Effector memory CD8-positive, alpha-beta T cell (primary cell): ENCODE data around the gene PRG2.
"Not testable (repeated sequence)": the region's sequence is repeated elsewhere in the genome, so short reads cannot be mapped to it uniquely, and the experiment has no call there.

Experiments used
- ATAC-seq: fragments of 150-1000 bp; cut with Tn5 transposase; replicated peaks from 2 replicates; pipeline ENCODE4 v1.10.0; 2021; ENCODE audit warnings: mild to moderate bottlenecking, moderate library complexity
- DNase-seq, 3 experiments: peaks; one replicate each; pipeline ENCODE4 v3.0.0; 2021
- H3K27ac Mint-ChIP-seq, 2 donors: one replicate each; pipeline ENCODE4 v1.8.0; 2022; ENCODE audit warnings: mild to moderate bottlenecking in 2 of 2, mixed read lengths in 2 of 2, moderate library complexity in 2 of 2
- H3K27me3 Mint-ChIP-seq, 2 donors: one replicate each; pipeline ENCODE4 v1.8.0; 2022; ENCODE audit warnings: mixed read lengths in 2 of 2
- H3K36me3 Mint-ChIP-seq: one replicate; pipeline ENCODE4 v1.8.0; 2022; ENCODE audit warnings: mild to moderate bottlenecking, moderate library complexity, mixed read lengths; ENCODE audit not compliant: insufficient read depth
- H3K4me1 Mint-ChIP-seq, 2 donors: one replicate each; pipeline ENCODE4 v1.8.0; 2022; ENCODE audit warnings: low read depth in 2 of 2, mixed read lengths in 2 of 2
- H3K4me3 Mint-ChIP-seq, 2 donors: one replicate each; pipeline ENCODE4 v1.8.0; 2022; ENCODE audit warnings: mild to moderate bottlenecking in 2 of 2, mixed read lengths in 2 of 2, moderate library complexity in 2 of 2
- H3K9me3 Mint-ChIP-seq, 2 donors: one replicate each; pipeline ENCODE4 v1.8.0; 2022; ENCODE audit warnings: mixed read lengths in 2 of 2

PRG2 gene

DNA sequence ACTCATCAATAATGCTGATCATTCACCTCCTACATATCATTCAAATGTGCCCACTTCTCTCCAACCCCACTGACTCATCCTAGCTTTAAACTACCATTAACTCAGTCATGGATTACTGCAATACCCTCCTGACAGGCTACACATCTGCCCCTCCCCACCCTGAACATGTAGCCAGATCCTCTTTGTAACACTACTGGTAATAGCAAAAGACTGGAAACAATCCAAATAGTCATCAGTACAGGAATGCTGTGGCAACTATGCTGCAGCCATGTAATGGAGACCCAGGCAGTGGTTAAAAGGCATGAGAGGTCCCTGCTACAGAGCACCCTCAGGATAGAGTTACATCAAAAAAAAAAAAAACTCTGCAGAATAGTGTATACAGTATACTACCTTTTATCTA, 19.8 kb upstream of the PRG2 start:
- Mint-ChIP-seq H3K36me3 (peaks cover 54% of the 10 kb centered on the region), H3K4me1 (peaks cover 8 to 11% of the 10 kb centered on the region in 2 donors), H3K9me3 (no peaks in the 10 kb centered on the region), H3K27ac (peak overlapping the region in 1 of 2 donors; percentile 2), H3K27me3 (no peaks in the 10 kb centered on the region), H3K4me3 (no peak overlapping the region)
- DNase-seq (no peak), ATAC-seq (no peak)

DNA sequence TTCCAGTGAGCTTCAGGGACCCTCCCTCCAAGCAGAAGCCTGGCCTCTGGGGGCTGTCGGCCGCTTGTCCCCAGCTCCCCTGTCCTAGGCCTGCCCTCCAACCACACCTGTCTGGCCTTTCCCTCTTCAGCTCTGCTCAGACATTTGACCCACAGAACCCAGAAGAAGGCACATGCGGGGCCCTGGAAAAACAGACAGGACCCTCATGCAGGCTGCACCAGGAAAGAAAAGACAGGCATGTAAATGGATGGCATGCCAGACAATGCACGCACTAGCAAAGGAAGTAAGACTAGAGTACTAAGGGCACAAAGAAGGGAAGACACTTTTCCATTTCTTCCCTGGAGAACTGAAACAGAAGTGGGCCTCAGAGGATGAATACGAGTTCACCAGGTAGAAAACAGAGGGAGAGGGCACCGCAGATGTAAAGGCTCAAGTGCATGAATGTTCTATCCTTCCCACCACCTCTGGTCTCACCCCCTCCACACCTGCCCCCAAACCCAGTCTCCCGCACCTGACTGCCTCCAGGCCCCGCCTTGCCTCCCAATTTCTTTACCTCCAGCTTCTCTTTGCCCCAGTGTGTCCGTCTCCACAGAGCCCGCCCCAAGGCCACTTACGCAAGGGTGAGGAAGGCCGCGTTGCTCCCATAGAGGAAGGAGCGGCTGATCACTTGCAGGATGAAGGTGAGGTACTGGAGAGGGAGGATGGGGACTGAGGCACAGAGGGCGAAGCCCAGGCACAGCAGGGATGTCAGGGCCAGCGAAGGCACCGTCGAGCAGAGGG, 19.1 kb upstream of the PRG2 start:
- Mint-ChIP-seq H3K27me3 (no peaks in the 10 kb centered on the region), H3K36me3 (peaks cover 46% of the 10 kb centered on the region), H3K27ac (peak overlapping the region in 1 of 2 donors; percentile 57), H3K4me1 (peaks cover 8 to 9% of the 10 kb centered on the region in 2 donors), H3K4me3 (no peak overlapping the region), H3K9me3 (no peaks in the 10 kb centered on the region)
- DNase-seq = no peak
- ATAC-seq = no peak

DNA sequence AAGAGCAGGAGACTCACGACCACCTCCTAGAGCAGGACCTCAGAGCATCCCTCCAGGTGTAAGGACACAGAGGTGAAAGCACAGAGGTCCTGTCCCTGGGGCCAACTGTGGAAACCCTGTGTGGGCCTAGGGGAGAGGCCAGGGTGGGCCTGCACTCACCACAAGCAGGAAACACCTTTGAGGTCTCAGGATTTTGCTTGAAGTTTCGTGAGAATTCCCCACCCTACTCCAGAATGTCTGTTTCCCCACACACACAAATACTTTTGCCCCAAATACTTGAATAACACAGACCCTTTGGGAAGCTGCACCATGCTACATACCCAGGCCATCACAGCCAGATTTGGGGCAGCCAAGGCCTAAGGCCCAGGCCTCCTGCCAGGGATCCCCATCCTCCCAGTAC, 18.3 kb upstream of the PRG2 start:
- DNase-seq (no peak), ATAC-seq (no peak)
- Mint-ChIP-seq H3K27me3 (no peaks in the 10 kb centered on the region), H3K4me3 (no peak overlapping the region), H3K36me3 (peaks cover 43% of the 10 kb centered on the region), H3K9me3 (no peaks in the 10 kb centered on the region), H3K27ac (peak overlapping the region in 1 of 2 donors; percentile 57), H3K4me1 (peaks cover 6 to 8% of the 10 kb centered on the region in 2 donors)

DNA sequence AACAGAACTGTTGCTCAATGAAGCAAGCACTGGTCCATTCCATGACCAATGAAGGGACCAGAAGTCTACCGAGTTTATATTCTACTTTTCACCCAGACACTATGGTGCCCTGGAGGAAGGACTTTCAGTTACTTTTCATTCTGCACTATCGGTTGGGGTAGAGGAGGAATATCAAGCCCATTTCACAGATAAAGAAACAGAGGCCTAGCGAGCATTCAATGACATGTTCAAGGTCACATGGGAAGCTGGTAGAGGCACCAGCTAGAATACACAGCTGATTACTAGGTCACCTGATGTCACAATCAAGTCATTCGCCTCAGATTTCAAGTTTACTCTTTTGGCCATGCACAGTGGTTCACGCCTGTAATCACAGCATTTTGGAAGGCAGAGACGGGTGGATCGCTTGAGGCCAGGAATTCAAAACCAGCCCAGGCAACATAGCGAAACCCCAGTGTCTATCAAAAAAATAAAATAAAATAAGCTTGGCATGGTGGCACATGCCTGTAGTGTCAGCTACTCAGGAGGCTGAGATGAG, 17.6 kb upstream of the PRG2 start:
- DNase-seq = no peak
- H3K36me3 Mint-ChIP-seq = peaks cover 35% of the 10 kb centered on the region
- H3K4me3 Mint-ChIP-seq = no peak overlapping the region
- H3K27me3 Mint-ChIP-seq = no peaks in the 10 kb centered on the region
- no peak for ATAC-seq
- peaks cover 4 to 8% of the 10 kb centered on the region in 2 donors for H3K4me1 Mint-ChIP-seq
- H3K9me3 Mint-ChIP-seq = no peaks in the 10 kb centered on the region
- H3K27ac Mint-ChIP-seq = peak overlapping the region in 1 of 2 donors; percentile 58

DNA sequence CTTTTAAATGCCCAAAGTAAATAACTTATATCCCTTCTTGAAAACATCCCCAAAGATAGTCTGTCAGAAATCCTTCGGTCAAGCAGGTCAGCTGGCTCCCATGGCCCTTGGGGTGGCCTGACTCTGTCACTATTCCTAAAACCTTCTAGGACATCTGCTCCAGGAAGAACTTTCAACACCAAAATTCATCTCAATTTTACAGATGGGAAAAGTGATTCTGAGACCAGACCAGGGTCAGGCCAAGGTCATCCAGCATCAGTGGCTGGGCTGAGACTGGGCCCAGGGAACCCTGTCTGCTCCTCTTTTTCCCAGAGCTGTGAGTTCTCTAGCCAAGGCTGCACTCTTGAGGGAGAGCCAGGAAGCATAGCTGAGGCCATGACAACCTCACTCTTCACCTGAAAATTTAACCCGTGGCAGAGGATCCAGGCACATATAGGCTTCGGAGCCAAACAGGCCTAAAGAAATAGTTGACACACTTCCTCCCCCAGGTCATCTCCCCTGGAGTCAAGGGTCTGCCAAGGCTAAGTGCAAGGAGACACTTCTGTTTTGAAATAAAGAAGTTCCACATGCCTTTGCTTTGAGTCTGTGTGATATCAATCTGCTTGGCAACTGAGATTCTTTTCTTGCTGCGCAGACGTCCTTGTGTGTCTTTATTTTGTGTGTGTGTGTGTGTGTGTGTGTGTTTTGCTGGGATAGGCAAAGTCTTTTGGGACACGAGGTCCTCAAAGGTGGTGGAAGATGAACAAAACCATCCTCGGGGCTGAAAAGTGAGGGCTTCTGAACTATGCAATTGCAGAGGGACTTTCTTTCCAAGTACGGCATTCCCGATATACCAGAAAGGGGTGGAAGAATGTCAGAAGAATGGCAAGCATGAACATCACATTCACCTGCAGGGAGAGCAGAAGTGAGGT, 16.8 kb upstream of the PRG2 start:
- DNase-seq (no peak), ATAC-seq (no peak)
- no peaks in the 10 kb centered on the region for H3K27me3 Mint-ChIP-seq
- peaks cover 31% of the 10 kb centered on the region for H3K36me3 Mint-ChIP-seq
- H3K4me3 Mint-ChIP-seq = no peak overlapping the region
- H3K9me3 Mint-ChIP-seq = no peaks in the 10 kb centered on the region
- H3K4me1 Mint-ChIP-seq = peaks cover 0 to 8% of the 10 kb centered on the region in 2 donors
- H3K27ac Mint-ChIP-seq = peak overlapping the region; percentile 79 to 85

DNA sequence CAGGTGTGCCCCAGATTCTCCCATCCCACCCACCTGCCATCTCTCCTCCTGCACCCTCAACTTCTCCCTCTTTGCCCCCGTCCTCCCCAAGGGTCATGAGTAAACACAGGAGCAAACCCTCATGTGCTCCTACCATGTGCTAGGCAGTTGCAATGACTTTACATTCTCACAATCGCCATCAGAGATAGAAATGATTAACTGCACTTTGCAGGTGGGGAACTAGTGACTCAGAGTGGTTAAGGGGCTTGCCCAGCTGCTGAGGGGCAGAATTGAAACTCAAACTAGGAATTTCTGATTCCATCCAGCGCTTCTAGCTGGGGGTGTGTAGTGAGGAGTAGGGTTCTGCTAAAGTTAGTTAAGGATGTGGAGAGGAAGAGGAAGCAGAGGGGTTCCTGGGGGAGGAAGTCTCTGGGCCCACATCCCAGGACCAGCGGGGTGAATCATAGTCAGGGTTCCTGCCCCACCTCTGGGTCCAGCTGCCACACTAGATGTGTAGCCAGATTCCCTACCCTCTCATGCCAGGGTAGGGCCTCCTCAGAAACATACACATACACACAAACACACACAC, 16.0 kb upstream of the PRG2 start:
- Mint-ChIP-seq H3K4me3 (no peak overlapping the region), H3K27ac (peak overlapping the region; percentile 79 to 85), H3K27me3 (no peaks in the 10 kb centered on the region), H3K4me1 (peaks cover 0 to 8% of the 10 kb centered on the region in 2 donors), H3K36me3 (peaks cover 31% of the 10 kb centered on the region), H3K9me3 (no peaks in the 10 kb centered on the region)
- ATAC-seq (no peak), DNase-seq (no peak)

DNA sequence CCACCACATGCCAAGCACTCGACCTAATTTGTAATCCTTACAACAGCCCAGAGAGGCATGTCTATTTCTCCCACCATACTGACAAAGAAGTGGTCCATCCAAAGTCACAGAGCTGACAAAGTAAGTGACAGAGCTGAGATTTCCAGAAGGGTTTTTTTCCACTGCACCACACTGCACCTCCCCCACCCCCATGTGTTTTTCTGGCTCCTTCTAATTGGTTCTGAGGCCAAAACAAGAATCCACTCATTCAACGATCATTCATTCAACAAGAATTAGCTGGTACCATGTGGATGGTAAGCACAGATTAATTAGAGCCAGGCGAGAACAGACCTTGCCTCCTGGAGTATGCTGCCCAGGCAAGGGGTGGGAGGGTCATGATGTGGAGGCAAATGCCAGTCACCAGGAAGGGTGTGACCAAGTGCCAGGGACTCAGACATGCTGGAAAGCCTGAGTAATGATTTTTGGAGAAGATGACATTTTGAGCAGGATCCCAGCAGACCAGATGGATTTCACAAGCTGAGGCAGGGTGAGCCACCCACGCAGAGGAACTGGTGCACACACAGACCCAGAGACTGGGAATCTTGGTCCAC, 14.9 kb upstream of the PRG2 start:
- no peak for DNase-seq
- Mint-ChIP-seq H3K27ac (peak overlapping the region in 1 of 2 donors; percentile 79), H3K4me1 (peaks cover 0 to 8% of the 10 kb centered on the region in 2 donors), H3K36me3 (peaks cover 23% of the 10 kb centered on the region), H3K9me3 (no peaks in the 10 kb centered on the region), H3K4me3 (no peak overlapping the region), H3K27me3 (no peaks in the 10 kb centered on the region)
- ATAC-seq = no peak

DNA sequence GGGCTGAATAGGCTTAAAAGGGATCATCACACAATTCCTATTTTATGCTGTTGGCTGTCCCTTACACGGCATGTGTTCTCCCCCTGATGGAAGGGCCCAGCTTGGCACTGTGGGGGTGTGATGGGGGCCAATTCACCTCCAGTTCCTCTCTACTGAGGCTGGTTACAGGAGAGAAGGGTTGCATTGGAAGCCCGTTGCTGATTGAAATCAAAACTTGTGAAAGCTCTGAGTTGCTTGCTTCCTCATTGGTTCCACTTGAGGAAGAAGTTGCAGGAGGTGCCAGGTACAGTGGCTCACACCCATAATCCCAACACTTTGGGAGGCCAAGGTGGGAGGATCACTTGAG, 13.3 kb upstream of the PRG2 start:
- Mint-ChIP-seq H3K27ac (no peak overlapping the region), H3K9me3 (no peaks in the 10 kb centered on the region), H3K27me3 (no peaks in the 10 kb centered on the region), H3K36me3 (peaks cover 22% of the 10 kb centered on the region), H3K4me1 (peaks cover 0 to 8% of the 10 kb centered on the region in 2 donors), H3K4me3 (no peak overlapping the region)
- ATAC-seq (no peak), DNase-seq (no peak)

DNA sequence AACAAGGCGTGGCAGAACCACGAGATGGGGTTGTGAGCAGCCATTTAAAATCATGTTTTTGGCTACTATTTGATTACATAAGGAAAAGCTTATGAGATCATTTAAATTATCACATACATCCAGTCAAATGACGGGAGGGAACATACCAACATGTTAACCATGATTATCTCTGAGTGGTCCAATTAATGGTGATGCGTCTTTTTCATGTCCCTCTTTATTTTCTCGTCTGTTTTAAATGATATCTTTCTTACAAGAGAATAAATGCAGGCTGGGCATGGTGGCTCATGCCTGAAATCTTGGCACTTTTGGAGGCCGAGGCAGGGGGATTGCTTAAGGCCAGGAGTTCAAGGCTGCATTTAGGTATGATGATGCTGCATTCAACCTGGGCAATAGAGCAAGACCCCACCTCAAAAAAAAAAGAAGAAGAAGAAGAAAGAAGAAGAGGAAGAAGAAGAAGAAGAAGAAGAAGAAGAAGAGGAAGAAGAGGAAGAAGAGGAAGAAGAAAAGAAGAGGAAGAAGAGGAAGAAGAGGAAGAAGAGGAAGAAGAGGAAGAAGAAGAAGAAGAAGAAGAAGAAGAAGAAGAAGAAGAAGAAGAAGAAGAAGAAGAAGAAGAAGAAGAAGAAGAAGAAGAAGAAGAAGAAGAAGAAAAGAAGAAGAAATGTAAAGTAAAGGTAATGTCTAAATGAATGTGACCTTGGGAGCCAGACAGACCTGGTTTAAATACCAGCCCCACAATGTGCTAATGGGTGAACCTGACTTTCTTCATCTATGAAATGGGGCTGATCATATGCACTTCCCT, 12.8 kb upstream of the PRG2 start:
- not testable (repeated sequence) for H3K4me1 Mint-ChIP-seq, H3K27me3 Mint-ChIP-seq, ATAC-seq, H3K4me3 Mint-ChIP-seq, H3K9me3 Mint-ChIP-seq, H3K27ac Mint-ChIP-seq, DNase-seq
- H3K36me3 Mint-ChIP-seq = peaks cover 18% of the 10 kb centered on the region

DNA sequence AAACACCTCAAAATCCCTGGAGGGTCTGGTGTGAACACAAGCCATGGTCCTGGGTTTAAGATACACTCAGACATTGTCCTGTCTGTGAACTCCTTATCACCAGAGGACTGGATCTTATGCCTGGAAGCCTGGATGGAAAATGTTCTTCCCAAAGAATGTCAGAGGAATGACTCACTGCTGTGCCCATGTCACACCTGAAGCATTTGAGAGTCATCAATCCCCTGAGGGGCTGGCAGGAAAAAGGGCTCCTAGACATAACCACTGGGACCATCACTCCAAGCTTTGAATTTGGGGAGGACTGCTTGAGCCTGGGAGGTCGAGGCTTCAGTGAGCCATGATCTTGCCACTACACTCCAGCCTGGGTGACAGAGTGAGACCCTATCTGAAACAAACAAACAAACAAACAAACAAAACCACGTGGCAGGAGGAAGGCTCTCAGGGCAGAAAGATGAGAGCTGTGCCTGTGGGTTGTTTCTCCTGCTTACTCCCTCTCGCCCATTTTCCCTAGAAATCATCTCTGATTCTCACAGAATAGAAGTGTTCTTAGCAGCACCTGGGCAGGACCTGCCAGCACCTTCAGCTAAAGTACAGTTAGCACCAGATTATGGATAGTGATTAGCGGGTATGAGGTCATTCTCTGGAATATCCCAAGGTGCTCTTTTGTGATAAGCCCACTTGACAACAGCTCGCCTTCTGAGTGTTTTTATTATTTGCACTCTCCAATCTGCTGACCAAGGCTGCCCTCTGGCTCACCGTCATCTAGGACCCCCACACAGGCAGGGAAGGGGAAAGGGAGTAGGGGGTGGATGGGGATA, 11.9 kb upstream of the PRG2 start:
- H3K27me3 Mint-ChIP-seq = no peaks in the 10 kb centered on the region
- no peaks in the 10 kb centered on the region for H3K9me3 Mint-ChIP-seq
- H3K36me3 Mint-ChIP-seq = peaks cover 10% of the 10 kb centered on the region
- ATAC-seq (no peak), DNase-seq (no peak)
- H3K4me1 Mint-ChIP-seq = peaks cover 0 to 8% of the 10 kb centered on the region in 2 donors
- H3K27ac Mint-ChIP-seq = no peak overlapping the region
- H3K4me3 Mint-ChIP-seq = no peak overlapping the region

DNA sequence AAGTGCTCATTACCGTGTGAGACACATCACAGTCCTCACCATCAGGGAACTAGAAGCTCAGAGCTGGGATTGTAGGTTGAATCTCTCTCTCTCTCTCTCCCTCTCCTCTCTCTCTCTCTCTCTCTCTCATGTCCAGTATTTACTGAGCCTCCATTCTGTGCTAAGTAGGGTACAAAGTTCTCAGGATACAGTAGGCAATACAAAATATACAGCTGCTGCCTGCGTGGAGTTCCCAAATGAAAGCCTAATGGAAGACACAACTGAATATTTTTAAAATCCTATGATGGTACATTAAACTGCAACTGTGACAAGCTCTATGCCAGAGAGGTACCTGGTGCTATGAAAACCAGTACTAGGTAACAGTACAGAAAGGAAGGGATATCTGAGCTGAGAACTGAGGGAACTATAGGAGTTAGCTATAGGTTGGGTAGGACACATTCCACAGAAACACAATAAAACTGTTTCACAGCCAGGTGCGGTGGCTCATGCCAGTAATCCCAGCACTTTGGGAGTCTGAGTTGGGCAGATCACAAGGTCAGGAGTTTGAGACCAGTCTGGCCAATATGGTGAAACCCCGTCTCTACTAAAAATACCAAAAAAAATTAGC, 9.6 kb upstream of the PRG2 start:
- Mint-ChIP-seq H3K4me1 (no peaks in the 10 kb centered on the region), H3K27me3 (no peaks in the 10 kb centered on the region), H3K27ac (no peak overlapping the region), H3K36me3 (peaks cover 3% of the 10 kb centered on the region), H3K9me3 (no peaks in the 10 kb centered on the region), H3K4me3 (no peak overlapping the region)
- ATAC-seq = no peak
- DNase-seq = no peak

DNA sequence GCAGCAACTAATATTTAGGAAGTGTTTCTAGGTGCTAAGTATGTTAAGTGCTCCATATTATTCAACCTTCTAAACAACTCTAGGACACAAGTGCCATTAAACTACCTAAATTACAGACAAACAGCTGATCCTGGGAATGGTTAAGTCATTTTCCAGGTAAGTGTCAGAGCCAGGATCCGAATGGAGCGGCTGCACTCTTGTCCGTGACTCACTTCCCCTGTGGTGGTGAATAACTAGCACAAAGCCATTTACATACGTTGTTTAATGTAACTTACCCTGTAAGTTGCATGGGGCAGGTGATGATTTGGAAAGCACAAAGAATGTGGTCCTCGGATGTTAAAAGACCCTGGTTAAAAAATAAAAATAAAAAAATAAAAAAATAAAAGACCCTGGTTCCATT, 8.8 kb upstream of the PRG2 start:
- Mint-ChIP-seq H3K27me3 (no peaks in the 10 kb centered on the region), H3K36me3 (peaks cover 3% of the 10 kb centered on the region), H3K27ac (no peak overlapping the region), H3K9me3 (no peaks in the 10 kb centered on the region), H3K4me3 (no peak overlapping the region), H3K4me1 (no peaks in the 10 kb centered on the region)
- no peak for ATAC-seq
- no peak for DNase-seq
